Mucosa of descending colon (tissue), 3 donors: ENCODE measurements around the gene CD19. TPM values are rescaled to one million over a fixed set of nuclear protein-coding genes. Genes with fewer than 3 reads are reported as not detected.
"Not testable (repeated sequence)": the region's sequence is repeated elsewhere in the genome, so short reads cannot be mapped to it uniquely, and the experiment has no call there.

Experiments
- ATAC-seq: fragments of 200-7000 bp; cut with Tn5 transposase; one replicate; pipeline ENCODE4 v1.9.1; 2020; ENCODE audit warnings: mild to moderate bottlenecking, moderate library complexity
- DNase-seq, 3 donors: peaks; one replicate each; pipeline ENCODE4 v3.0.0-alpha.2; 2020
- H3K36me3 ChIP-seq: fragments of 200-600 bp; one replicate; pipeline ENCODE4 v1.8.0; 2021; ENCODE audit warnings: low read depth, mild to moderate bottlenecking
- H3K4me1 ChIP-seq: fragments of 200-600 bp; one replicate; pipeline ENCODE4 v1.8.0; 2021; ENCODE audit warnings: low read depth, mild to moderate bottlenecking
- H3K4me3 ChIP-seq: fragments of 200-600 bp; one replicate; pipeline ENCODE4 v1.8.0; 2021; ENCODE audit warnings: mild to moderate bottlenecking
- H3K9me3 ChIP-seq: fragments of 200-600 bp; one replicate; pipeline ENCODE4 v1.8.0; 2021; ENCODE audit warnings: mild to moderate bottlenecking
- CTCF ChIP-seq: fragments of 200-600 bp; IDR thresholded peaks from one replicate; pipeline ENCODE4 v1.8.0; 2022; ENCODE audit warnings: antibody characterized with exemption, mild to moderate bottlenecking
- intact Hi-C, 2 donors: fragments of 100-400 bp; cut with DNase I in 1 of 2; cut with micrococcal nuclease in 1 of 2; formaldehyde crosslinking; loops; one replicate each; pipeline versions ENCODE4 v1.11.0 to v1.11.1; 2022; cut with DNase I, micrococcal nuclease
- total RNA-seq, 3 donors: library from RNA; stranded (reverse); fragmentation: NEBNext Ultra II Directional in 2 of 3; extraction: Animal tissue kit (Norgen Biotek cat#: 25700) in 2 of 3; gene quantifications; one replicate each; pipeline versions ENCODE4 v1.2.1 to v1.2.4, GENCODE V29; 2021 to 2023
- donor health status: DM: no; HTN: no; CAD: no; lungs with moderate emphysema.
- donor health status: DM: no; HTN: no; CAD: no.
- donor health status: DM: no; HTN: yes; CAD: no.

Gene CD19
- total RNA-seq, 3 donors from 2014 or later: 0.29 to 0.65 (median 0.38) TPM

- ATAC-seq (no peak), DNase-seq (peak; percentile 40 to 81 (median 53))
- Histone ChIP-seq H3K4me1 (peaks cover 15% of the 10 kb centered on the region), H3K36me3 (peaks cover 5% of the 10 kb centered on the region), H3K9me3 (no peaks in the 10 kb centered on the region), H3K4me3 (peak overlapping the region; percentile 85)
- intact Hi-C loops: no loop called here
- TF ChIP-seq CTCF: no peak
Observed at GRCh38 chr16:28951410-28951943, 19.7 kb downstream of the CD19 start.

- H3K36me3 ChIP-seq: no peaks in the 10 kb centered on the region
- H3K4me3 ChIP-seq: no peak overlapping the region
- intact Hi-C loops: no loop called here
- DNase-seq (no peak), ATAC-seq (no peak)
- no peaks in the 10 kb centered on the region for H3K9me3 ChIP-seq
- TF ChIP-seq CTCF: no peak
- H3K4me1 ChIP-seq: no peaks in the 10 kb centered on the region
Observed at GRCh38 chr16:28958216-28958615, 26.4 kb downstream of the CD19 start.

GRCh38 chr16:28958836-28959235, 27.1 kb downstream of the CD19 start:
- Histone ChIP-seq H3K4me1 (no peaks in the 10 kb centered on the region), H3K9me3 (no peaks in the 10 kb centered on the region), H3K36me3 (no peaks in the 10 kb centered on the region), H3K4me3 (no peak overlapping the region)
- no peak for TF ChIP-seq CTCF
- intact Hi-C loops: no loop called here
- no peak for DNase-seq
- ATAC-seq: no peak

GRCh38 chr16:28964072-28964471, 32.3 kb downstream of the CD19 start:
- no peak for TF ChIP-seq CTCF
- no peaks in the 10 kb centered on the region for H3K9me3 ChIP-seq
- intact Hi-C loops: no loop called here
- ATAC-seq: no peak
- no peak for DNase-seq
- H3K4me3 ChIP-seq: no peak overlapping the region
- no peaks in the 10 kb centered on the region for H3K4me1 ChIP-seq
- no peaks in the 10 kb centered on the region for H3K36me3 ChIP-seq

- DNase-seq (no peak), ATAC-seq (no peak)
- Histone ChIP-seq H3K9me3 (no peaks in the 10 kb centered on the region), H3K4me1 (no peaks in the 10 kb centered on the region), H3K36me3 (no peaks in the 10 kb centered on the region), H3K4me3 (no peak overlapping the region)
- intact Hi-C loops: no loop called here
- no peak for TF ChIP-seq CTCF
Observed at GRCh38 chr16:28964496-28964895, 32.7 kb downstream of the CD19 start.

GRCh38 chr16:28967156-28967555, 35.4 kb downstream of the CD19 start:
- Histone ChIP-seq H3K4me1 (no peaks in the 10 kb centered on the region), H3K36me3 (no peaks in the 10 kb centered on the region), H3K9me3 (no peaks in the 10 kb centered on the region), H3K4me3 (no peak overlapping the region)
- TF ChIP-seq CTCF: no peak
- DNase-seq (no peak), ATAC-seq (no peak)
- intact Hi-C loops: no loop called here

GRCh38 chr16:28969696-28970095, 37.9 kb downstream of the CD19 start:
- DNase-seq, H3K4me1 ChIP-seq, H3K4me3 ChIP-seq, H3K36me3 ChIP-seq, intact Hi-C loops, H3K9me3 ChIP-seq, ATAC-seq: not testable (repeated sequence)
